Measurements from ENCODE around the gene TEX12. TPM values are rescaled to one million over a fixed set of nuclear protein-coding genes. Genes with fewer than 3 reads are reported as not detected.

TEX12 gene
- total and polyA plus RNA-seq, 2 of the 8 experiments (the other 6 are each of a cell fraction or from before 2014, with no cell fraction given) = not detected

- Histone ChIP-seq H3K79me2 (ENCODE audit: control insufficient read depth in 1 of 2, insufficient read depth in 2 of 2, low read length in 2 of 2) (no peaks in the 10 kb centered on the region), H3K4me3 (ENCODE audit: extremely low read depth in 1 of 4, insufficient read depth in 2 of 4, low read depth in 3 of 4, low read length in 4 of 4) (no peak overlapping the region), H3K79me1 (ENCODE audit: low read depth, low read length) (no peaks in the 10 kb centered on the region), H3K23me2 (ENCODE audit: low read depth, low read length) (no peaks in the 10 kb centered on the region), H4K20me1 (replicated peaks in 1 of 2; ENCODE audit: control insufficient read depth in 1 of 2, insufficient read depth in 2 of 2, low read length in 2 of 2) (no peaks in the 10 kb centered on the region), H2BK120ac (replicated peaks; ENCODE audit: low read depth, low read length) (no peak overlapping the region), H3K4ac (replicated peaks; ENCODE audit: insufficient read length, low read depth, low read length) (no peak overlapping the region), H3K36me3 (ENCODE audit: control insufficient read depth in 2 of 4, insufficient read depth in 4 of 4, low read length in 3 of 4) (no peaks in the 10 kb centered on the region), H3K18ac (ENCODE audit: extremely low read depth, low read length) (no peak overlapping the region), H3K14ac (ENCODE audit: insufficient read length) (no peak overlapping the region), H3K56ac (replicated peaks; ENCODE audit: insufficient read length, low read depth, low read length) (no peak overlapping the region), H4K8ac (ENCODE audit: extremely low read depth, insufficient read depth, low read length) (no peak overlapping the region), H2AFZ (ENCODE audit: low read length) (no peak overlapping the region), H3K9ac (replicated peaks in 1 of 4; ENCODE audit: extremely low read depth in 1 of 4, low read depth in 3 of 4, low read length in 3 of 4) (no peak overlapping the region), H2BK20ac (ENCODE audit: low read length) (no peak overlapping the region), H3K4me1 (replicated peaks in 1 of 4; ENCODE audit: control insufficient read depth in 3 of 4, insufficient read depth in 4 of 4, low read length in 3 of 4) (no peaks in the 10 kb centered on the region; a peak in 2 of 7 replicates), H3K4me2 (ENCODE audit: insufficient read depth in 1 of 2, low read depth in 2 of 2, low read length in 2 of 2) (no peak overlapping the region), H3K23ac (ENCODE audit: insufficient read length) (no peak overlapping the region), H3K27me3 (replicated peaks in 1 of 4; ENCODE audit: control insufficient read depth in 3 of 4, extremely low read depth in 1 of 4, insufficient read depth in 3 of 4, low read length in 3 of 4) (no peaks in the 10 kb centered on the region), H2BK12ac (ENCODE audit: low read depth, low read length) (no peak overlapping the region), H2BK5ac (ENCODE audit: low read depth, low read length) (no peak overlapping the region), H2AK5ac (ENCODE audit: low read depth, low read length) (no peak overlapping the region), H3K27ac (ENCODE audit: low read depth, low read length) (no peak overlapping the region), H2BK15ac (ENCODE audit: low read length) (no peak overlapping the region), H3K9me3 (ENCODE audit: insufficient read depth in 2 of 2, low read depth in 1 of 2, low read length in 1 of 2) (no peaks in the 10 kb centered on the region), H4K91ac (replicated peaks; ENCODE audit: insufficient read length, low read length) (no peak overlapping the region), H4K5ac (ENCODE audit: insufficient read length, low read depth, low read length) (no peak overlapping the region)
- DNase-seq (ENCODE audit: low read depth in 1 of 2, low spot score in 2 of 2) (no peak), FAIRE-seq (no peak)
- TF ChIP-seq YY1 (IDR thresholded peaks at IDR 0.05; ENCODE audit: low read depth, low read length) (no peak), SIX5 (IDR thresholded peaks at IDR 0.05; ENCODE audit: low read depth, low read length) (no peak), ZNF274 (IDR thresholded peaks at IDR 0.05; ENCODE audit: borderline replicate concordance, extremely low read depth, low read length) (no peak)
- POLR2A ChIA-PET (ENCODE audit: partially characterized antibody) = no interaction called here
- CTCF ChIA-PET (ENCODE audit: partially characterized antibody) = interaction anchor here (3.5 kb wide), 1 partner anchor 51 kb away, joined by 15 read pairs; no protein-coding TSS in a partner anchor
- WGBS, 2 experiments (ENCODE audit: extremely low coverage in 1 of 2, insufficient coverage in 1 of 2, insufficient read length in 1 of 2, insufficient replicate concordance in 2 of 2, low coverage in 1 of 2, low lambda C conversion rate in 2 of 2, missing lambda C conversion rate in 1 of 2) = 93% methylated on average over 3 of the region's 3 CpGs; no CpG with 5 or more reads in 1 of the 2 experiments
Measured at GRCh38 chr11:112165049-112165448, 2.1 kb upstream of the TEX12 start.
